Stomach (tissue), 4 donors: ENCODE measurements around the gene ARHGEF37.

Experiments used
- CTCF ChIP-seq, 7 experiments: fragments of 450-650 bp in 4 of 7; fragments of 200-600 bp in 3 of 7; sonication (generic) in 3 of 7; IDR thresholded peaks; one replicate each; pipeline ENCODE4 v1.5.1; 2016 to 2019; ENCODE audit warnings: antibody characterized with exemption in 7 of 7, control low read depth in 2 of 7, mild to moderate bottlenecking in 1 of 7
- POLR2A ChIP-seq, 4 donors: fragments of 450-650 bp; IDR thresholded peaks; one replicate each; pipeline ENCODE4 v1.6.1; 2016; ENCODE audit warnings: antibody characterized with exemption in 4 of 4, control low read depth in 2 of 4, mild to moderate bottlenecking in 1 of 4, moderate library complexity in 1 of 4

- TF ChIP-seq CTCF (IDR thresholded peaks at IDR 0.05) (no peak), POLR2A (IDR thresholded peaks at IDR 0.05) (no peak)
These were observed 65.3 kb downstream of the ARHGEF37 start for GRCh38 chr5:149646564-149646963.
